Endothelial cell of umbilical vein (primary cell): ENCODE data around the gene BLVRA.

Experiments
- EZH2 ChIP-seq: IDR thresholded peaks from 2 replicates; pipeline ENCODE4 v1.6.1; 2012; ENCODE audit warnings: borderline replicate concordance, low read depth, mild to moderate bottlenecking, moderate library complexity, low read length, inconsistent platforms; ENCODE audit not compliant: severe bottlenecking
- FOS ChIP-seq: IDR thresholded peaks from 2 replicates; pipeline ENCODE4 v1.6.1; 2011; ENCODE audit warnings: mild to moderate bottlenecking, low read length, moderate library complexity, borderline replicate concordance; ENCODE audit not compliant: insufficient read depth
- GATA2 ChIP-seq: IDR thresholded peaks from 2 replicates; pipeline ENCODE4 v1.7.0; 2011; ENCODE audit warnings: low read depth, mild to moderate bottlenecking, moderate library complexity, mixed read lengths, low read length; ENCODE audit not compliant: insufficient read length, insufficient read depth
- JUN ChIP-seq: IDR thresholded peaks from 2 replicates; pipeline ENCODE4 v1.6.1; 2011; ENCODE audit warnings: borderline replicate concordance, low read depth; ENCODE audit not compliant: insufficient read length, insufficient read depth
- MAX ChIP-seq: IDR thresholded peaks from 2 replicates; pipeline ENCODE4 v1.6.1; 2011; ENCODE audit not compliant: insufficient read depth, insufficient read length
- MYC ChIP-seq: IDR thresholded peaks from one replicate; pipeline ENCODE4 v1.6.1; 2011; ENCODE audit warnings: mild to moderate bottlenecking, low read depth, low read length
- POLR2A ChIP-seq: IDR thresholded peaks from 2 replicates; pipeline ENCODE4 v1.6.1; 2012; ENCODE audit warnings: low read depth, mild to moderate bottlenecking, control low read depth, low read length
- POLR2AphosphoS5 ChIP-seq: IDR thresholded peaks from 2 replicates; pipeline ENCODE4 v1.6.1; 2012; ENCODE audit warnings: low read depth, mild to moderate bottlenecking, control low read depth, low read length, moderate library complexity; ENCODE audit not compliant: insufficient read depth
- TF ChIP-seq, protein P1 (sequence below), 2 donors: IDR thresholded peaks; 1 replicate in 1 of 2; 2 replicates in 1 of 2; pipeline ENCODE4 v1.5.1; 2011; ENCODE audit warnings: low read length in 2 of 2, mild to moderate bottlenecking in 2 of 2, moderate library complexity in 2 of 2, control low read depth in 1 of 2, inconsistent platforms in 1 of 2, low read depth in 1 of 2; ENCODE audit not compliant: insufficient read depth in 1 of 2; ENCODE audit errors: extremely low read depth in 1 of 2

DNA sequence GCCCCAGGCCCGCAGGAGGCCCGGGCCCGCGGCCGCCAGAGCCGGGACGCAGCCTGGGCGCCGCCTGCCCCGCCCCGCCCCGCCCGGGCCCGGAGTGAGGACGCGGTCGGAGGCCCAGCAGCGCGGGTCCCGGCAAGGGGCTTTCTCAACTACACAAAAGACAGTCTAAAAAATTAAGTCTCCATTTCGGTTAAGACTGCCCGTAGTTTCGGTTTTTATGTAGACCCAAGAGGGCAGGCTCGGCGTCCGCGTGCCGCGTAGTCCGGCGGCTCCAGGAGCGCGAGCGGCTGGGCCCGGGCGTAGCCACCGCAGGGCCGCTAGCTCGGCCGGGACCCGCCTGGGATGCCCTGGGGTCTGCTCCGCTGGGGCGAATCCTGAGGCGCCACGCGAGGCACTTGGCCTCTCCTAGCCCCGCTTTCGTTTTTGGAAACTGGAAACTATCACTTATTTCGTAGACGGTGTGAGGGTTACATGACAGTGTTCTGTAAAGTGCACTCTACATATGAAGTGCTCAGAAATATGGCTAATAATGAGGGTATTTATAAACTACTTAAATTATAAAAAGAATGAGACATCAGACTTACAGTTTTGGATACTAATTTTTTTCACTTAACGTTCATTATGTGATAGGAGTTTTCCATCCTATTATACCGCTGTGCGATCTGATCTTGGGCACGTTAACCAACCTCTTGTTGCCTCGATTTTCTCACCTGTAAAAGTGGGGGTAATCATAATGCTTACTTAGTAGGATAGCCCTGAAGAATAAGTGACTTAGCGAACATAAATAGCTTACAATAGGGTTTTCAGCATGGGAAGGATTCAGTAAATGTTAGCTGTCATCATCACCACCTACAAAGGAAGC is 573 bp downstream of the BLVRA start:
- TF ChIP-seq EZH2: no peak
- TF ChIP-seq, protein P1, sequence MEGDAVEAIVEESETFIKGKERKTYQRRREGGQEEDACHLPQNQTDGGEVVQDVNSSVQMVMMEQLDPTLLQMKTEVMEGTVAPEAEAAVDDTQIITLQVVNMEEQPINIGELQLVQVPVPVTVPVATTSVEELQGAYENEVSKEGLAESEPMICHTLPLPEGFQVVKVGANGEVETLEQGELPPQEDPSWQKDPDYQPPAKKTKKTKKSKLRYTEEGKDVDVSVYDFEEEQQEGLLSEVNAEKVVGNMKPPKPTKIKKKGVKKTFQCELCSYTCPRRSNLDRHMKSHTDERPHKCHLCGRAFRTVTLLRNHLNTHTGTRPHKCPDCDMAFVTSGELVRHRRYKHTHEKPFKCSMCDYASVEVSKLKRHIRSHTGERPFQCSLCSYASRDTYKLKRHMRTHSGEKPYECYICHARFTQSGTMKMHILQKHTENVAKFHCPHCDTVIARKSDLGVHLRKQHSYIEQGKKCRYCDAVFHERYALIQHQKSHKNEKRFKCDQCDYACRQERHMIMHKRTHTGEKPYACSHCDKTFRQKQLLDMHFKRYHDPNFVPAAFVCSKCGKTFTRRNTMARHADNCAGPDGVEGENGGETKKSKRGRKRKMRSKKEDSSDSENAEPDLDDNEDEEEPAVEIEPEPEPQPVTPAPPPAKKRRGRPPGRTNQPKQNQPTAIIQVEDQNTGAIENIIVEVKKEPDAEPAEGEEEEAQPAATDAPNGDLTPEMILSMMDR (IDR thresholded peaks at IDR 0.05; ENCODE audit: extremely low read depth in 1 of 2, insufficient read depth in 1 of 2, low read depth in 1 of 2, low read length in 2 of 2): no peak
- no peak for TF ChIP-seq POLR2A
- no peak for TF ChIP-seq POLR2AphosphoS5
- TF ChIP-seq MAX: no peak
- no peak for TF ChIP-seq JUN
- TF ChIP-seq MYC: no peak
- TF ChIP-seq FOS: no peak
- TF ChIP-seq GATA2: no peak
